ENCODE results near the gene SMIM31. TPM values are rescaled to one million over a fixed set of nuclear protein-coding genes. Genes with fewer than 3 reads are reported as not detected.

SMIM31 gene
- total RNA-seq, 2 experiments from 2014 or later: not detected

DNA sequence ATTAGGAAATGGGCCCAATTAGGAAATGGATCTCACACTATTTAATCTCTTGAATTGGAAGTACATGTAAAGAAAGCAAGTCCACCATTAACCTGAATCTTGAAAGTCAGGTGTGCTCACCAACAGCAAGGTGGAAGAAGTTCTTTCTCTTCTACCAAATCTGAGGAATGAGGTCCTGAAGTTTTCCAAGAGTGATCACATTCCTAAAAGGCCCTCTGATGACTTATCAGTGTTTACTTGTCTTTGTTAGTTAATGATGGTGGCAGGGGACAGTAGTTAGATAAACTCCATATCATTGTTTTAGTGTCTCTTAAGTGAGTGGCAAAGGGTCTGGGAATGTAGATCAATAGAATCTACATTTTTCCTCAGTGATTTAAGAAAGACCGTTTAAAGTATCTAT lies 61.8 kb downstream of the SMIM31 start:
- Mint-ChIP-seq H3K27me3 (no peaks in the 10 kb centered on the region), H3K9me3 (no peaks in the 10 kb centered on the region), H3K27ac (no peak overlapping the region), H3K4me1 (no peaks in the 10 kb centered on the region), H3K4me3 (no peak overlapping the region), H3K36me3 (no peaks in the 10 kb centered on the region)
- no peak for DNase-seq

- Mint-ChIP-seq H3K4me3 (no peak overlapping the region), H3K27me3 (peaks cover 20% of the 10 kb centered on the region), H3K27ac (no peak overlapping the region), H3K4me1 (no peaks in the 10 kb centered on the region), H3K9me3 (no peaks in the 10 kb centered on the region), H3K36me3 (no peaks in the 10 kb centered on the region)
- no peak for DNase-seq
These were observed 65.4 kb downstream of the SMIM31 start for GRCh38 chr4:164819366-164819765.

GRCh38 chr4:164821711-164822110 lies 67.8 kb downstream of the SMIM31 start:
- Mint-ChIP-seq H3K4me1 (no peaks in the 10 kb centered on the region), H3K27me3 (peaks cover 26% of the 10 kb centered on the region), H3K9me3 (no peaks in the 10 kb centered on the region), H3K27ac (no peak overlapping the region), H3K4me3 (no peak overlapping the region), H3K36me3 (no peaks in the 10 kb centered on the region)
- DNase-seq: no peak

- Mint-ChIP-seq H3K36me3 (no peaks in the 10 kb centered on the region), H3K9me3 (no peaks in the 10 kb centered on the region), H3K4me3 (no peak overlapping the region), H3K27ac (no peak overlapping the region), H3K27me3 (peaks cover 26% of the 10 kb centered on the region), H3K4me1 (no peaks in the 10 kb centered on the region)
- DNase-seq: no peak
These were observed 70.7 kb downstream of the SMIM31 start for GRCh38 chr4:164824581-164824980.

GRCh38 chr4:164828955-164829354 lies 75.0 kb downstream of the SMIM31 start:
- Mint-ChIP-seq H3K27ac (no peak overlapping the region), H3K27me3 (peaks cover 5% of the 10 kb centered on the region), H3K36me3 (no peaks in the 10 kb centered on the region), H3K9me3 (no peaks in the 10 kb centered on the region), H3K4me3 (no peak overlapping the region), H3K4me1 (no peaks in the 10 kb centered on the region)
- no peak for DNase-seq

- Mint-ChIP-seq H3K4me3 (no peak overlapping the region), H3K4me1 (no peaks in the 10 kb centered on the region), H3K36me3 (no peaks in the 10 kb centered on the region), H3K27me3 (no peaks in the 10 kb centered on the region), H3K9me3 (no peaks in the 10 kb centered on the region), H3K27ac (no peak overlapping the region)
- DNase-seq: no peak
These were observed 92.6 kb downstream of the SMIM31 start for GRCh38 chr4:164846566-164846965.

DNA sequence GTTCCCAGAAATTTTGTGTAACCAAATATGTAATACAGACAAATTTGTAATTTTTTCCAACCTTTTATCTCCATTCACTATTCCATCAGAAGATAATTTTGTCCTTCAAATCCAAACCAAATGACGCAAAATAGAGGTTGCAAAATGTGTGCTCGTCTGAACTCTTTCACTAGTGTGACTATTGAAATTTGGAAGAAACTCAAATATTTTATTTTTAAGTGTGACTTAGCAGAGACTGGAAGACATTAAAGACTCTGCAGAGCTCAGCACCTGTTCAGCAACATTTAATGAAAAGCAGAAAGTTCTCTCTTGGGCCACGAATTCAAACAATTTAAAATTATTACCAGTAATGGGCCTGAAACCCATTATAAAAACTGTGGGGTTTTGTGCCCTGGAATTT lies 93.1 kb downstream of the SMIM31 start:
- no peaks in the 10 kb centered on the region for H3K27me3 Mint-ChIP-seq
- H3K36me3 Mint-ChIP-seq: no peaks in the 10 kb centered on the region
- H3K9me3 Mint-ChIP-seq: no peaks in the 10 kb centered on the region
- no peak overlapping the region for H3K27ac Mint-ChIP-seq
- H3K4me1 Mint-ChIP-seq: no peaks in the 10 kb centered on the region
- no peak for DNase-seq
- no peak overlapping the region for H3K4me3 Mint-ChIP-seq

- Mint-ChIP-seq H3K9me3 (peaks cover 4% of the 10 kb centered on the region), H3K27ac (no peak overlapping the region), H3K36me3 (no peaks in the 10 kb centered on the region), H3K4me1 (no peaks in the 10 kb centered on the region), H3K4me3 (no peak overlapping the region), H3K27me3 (no peaks in the 10 kb centered on the region)
- no peak for DNase-seq
These were observed 94.2 kb downstream of the SMIM31 start for GRCh38 chr4:164847967-164848649.

Other genes starting within 250 kb of the SMIM31 start
- not detected for gene APELA, start 123.0 kb downstream of the SMIM31 start, total RNA-seq
- gene TRIM61, start 223.5 kb downstream of the SMIM31 start, total RNA-seq: 1 to 10 TPM; 3.4 to 4.1 TPM